GM18951 (cell line): ENCODE data around the gene SSR1.
"Not testable (repeated sequence)": the region's sequence is repeated elsewhere in the genome, so short reads cannot be mapped to it uniquely, and the experiment has no call there.

Experiments used
- POLR2A ChIP-seq: IDR thresholded peaks from 4 replicates; pipeline ENCODE4 v1.6.1; 2011; ENCODE audit warnings: mild to moderate bottlenecking; ENCODE audit not compliant: insufficient read length, insufficient read depth; ENCODE audit errors: extremely low read depth
- in situ Hi-C: fragments of 300-500 bp; cut with MboI; formaldehyde crosslinking; loops from one replicate; pipeline ENCODE4 v1.12.0; 2022; ENCODE audit warnings: low sequenced_read_pairs, mixed read lengths, inconsistent platforms; ENCODE audit not compliant: unreplicated experiment

SSR1 gene

DNA sequence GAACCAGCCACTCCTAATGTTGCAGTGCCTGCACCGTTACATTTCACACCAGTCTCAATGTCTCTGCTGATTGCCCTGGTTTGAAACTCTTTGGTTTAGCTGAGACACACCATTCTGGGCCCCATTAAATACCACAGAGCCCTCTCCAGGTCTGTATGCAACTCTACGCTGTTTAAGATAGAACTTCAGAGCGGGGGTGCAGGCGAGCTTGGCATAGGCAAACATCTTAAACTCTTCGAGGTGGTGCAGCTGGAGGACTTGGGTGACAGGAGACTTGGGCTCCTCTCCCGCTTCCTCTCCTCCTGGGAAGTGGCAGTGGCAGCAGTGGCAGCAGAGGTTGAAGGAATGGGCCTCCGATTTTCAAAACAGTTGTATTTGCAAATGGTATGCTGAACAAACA, 18.5 kb upstream of the SSR1 start:
- no peak for TF ChIP-seq POLR2A
- in situ Hi-C loops = no loop called here

DNA sequence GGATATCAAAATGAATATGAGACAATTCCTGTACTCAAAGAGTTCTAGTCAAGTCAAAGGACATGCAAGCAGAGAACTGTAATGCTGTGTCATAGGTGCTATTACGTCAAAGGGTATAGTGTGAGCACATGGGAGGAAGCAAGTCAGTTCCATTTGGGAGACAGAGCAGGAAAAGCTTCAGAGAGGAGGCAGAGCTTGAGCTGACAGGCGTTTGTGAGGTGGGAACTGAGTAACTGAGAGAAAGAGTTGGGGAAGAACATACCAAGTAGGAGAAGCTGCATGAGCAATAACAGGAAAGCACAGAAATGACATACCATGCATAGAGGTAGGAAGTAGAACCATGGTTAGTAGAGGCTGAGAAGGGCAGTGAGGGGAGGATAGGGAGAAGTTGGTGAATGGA, 15.2 kb upstream of the SSR1 start:
- in situ Hi-C loops = no loop called here
- TF ChIP-seq POLR2A = no peak

DNA sequence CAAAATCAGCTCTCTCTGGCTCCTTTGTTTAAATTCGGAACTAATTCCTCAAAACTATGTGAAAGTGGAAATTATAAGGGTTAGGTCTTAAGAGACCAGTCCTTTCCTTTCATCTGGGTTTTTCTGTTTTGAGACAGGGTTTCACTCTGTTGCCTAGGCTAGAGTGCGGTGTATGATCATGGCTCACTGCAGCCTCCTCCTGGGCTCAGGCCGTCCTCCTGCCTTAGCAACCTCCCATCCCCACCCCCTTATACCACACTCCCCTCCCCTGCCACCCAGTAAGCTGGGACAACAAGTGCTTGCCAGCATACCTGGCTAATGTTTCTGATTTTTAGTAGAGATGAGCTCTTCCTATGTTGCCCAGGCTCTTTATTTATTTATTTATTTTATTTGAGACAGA, 12.8 kb upstream of the SSR1 start:
- in situ Hi-C loops = no loop called here
- no peak for TF ChIP-seq POLR2A

DNA sequence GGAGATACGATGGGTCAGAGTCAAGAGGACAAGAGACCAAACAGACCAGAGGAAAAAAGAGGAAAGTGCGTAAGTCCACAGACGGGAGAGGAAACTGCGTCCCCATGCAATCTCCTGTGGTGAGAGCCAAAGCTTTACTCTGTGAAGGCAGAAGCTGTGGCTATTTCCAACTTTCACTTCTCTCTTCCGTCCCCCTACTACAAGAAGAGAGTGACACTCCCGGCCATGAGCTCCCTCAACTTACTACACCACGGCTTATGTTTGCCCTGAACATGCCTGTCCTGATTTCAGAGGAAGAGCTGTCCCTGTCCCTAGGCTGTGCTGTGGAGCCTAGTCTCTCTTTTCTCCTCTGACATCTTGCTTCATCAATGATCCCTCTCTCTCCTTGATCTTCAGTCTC, 11.5 kb upstream of the SSR1 start:
- in situ Hi-C loops = no loop called here
- no peak for TF ChIP-seq POLR2A

DNA sequence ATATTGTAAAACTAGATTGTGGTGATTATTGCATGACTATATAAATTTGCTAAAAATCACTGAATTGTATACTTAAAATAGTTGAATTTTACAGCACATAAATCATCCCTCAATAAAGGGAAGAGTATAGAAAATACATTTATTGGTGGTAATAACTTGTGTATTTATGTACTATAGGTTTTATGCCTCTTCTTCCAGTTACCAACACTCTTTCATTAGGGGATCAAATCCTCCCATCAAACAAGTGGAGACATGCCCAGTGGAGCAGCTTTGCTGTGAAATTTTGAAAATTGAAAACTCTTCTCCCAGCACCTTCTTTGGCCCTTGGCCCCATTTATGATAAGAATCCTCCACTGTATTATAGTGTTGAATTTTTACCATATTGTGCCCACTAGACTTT, 10.1 kb upstream of the SSR1 start:
- no peak for TF ChIP-seq POLR2A
- in situ Hi-C loops = no loop called here

DNA sequence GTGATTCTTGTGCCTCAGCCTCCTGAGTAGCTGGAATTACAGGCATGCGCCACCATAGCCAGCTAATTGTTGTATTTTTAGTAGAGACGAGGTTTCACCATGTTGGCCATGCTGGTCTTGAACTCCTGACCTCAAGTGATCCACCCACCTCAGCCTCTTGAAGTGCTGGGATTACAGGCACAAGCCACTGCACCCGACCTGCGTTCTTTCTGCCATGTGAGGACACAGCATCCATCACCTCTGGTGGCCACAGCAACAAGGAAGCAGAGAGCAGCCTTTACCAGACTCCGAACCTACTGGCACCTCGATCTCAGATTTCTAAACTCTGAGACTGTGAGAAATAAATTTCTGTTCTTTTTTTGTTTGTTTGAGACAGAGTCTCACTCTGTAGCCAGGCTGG, 8.9 kb upstream of the SSR1 start:
- in situ Hi-C loops = not testable (repeated sequence)

DNA sequence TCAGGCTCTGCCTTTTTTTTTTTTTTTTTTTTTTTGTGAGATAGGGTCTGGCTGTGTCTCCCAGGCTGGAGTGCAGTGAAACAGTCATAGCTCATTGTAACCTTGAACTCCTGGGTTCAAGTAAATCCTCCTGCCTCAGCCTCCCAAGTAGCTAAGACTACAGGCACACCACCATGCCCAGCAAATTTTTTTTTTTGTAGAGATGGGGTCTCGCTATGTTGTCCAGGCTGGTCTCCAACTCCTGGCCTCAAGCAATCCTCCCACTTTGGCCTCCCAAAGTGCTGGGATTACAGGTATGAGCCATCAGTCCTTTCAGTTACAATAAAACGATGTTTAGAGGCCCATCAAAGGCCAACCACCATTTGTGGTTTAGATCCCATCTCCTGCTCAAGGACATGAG, 6.4 kb upstream of the SSR1 start:
- in situ Hi-C loops = not testable (repeated sequence)

DNA sequence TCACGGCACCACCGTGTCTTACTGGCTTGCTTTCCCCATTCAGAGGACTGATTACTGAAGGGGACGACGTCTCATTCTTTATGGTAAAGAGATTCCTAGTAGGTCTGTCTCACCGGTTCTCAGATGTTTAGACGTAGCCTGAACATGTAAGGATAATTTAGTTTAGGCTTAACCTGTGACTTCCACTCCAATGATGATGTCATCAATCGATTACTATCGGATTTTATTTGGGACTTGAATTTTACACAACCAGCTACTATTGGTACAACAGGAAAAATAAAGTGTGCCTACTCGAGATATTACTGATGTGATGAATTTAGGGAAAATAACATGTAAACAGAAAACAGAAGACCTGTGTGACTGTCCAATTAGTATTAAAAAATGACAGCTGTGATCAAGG, 4.5 kb upstream of the SSR1 start:
- no peak for TF ChIP-seq POLR2A
- in situ Hi-C loops = no loop called here

DNA sequence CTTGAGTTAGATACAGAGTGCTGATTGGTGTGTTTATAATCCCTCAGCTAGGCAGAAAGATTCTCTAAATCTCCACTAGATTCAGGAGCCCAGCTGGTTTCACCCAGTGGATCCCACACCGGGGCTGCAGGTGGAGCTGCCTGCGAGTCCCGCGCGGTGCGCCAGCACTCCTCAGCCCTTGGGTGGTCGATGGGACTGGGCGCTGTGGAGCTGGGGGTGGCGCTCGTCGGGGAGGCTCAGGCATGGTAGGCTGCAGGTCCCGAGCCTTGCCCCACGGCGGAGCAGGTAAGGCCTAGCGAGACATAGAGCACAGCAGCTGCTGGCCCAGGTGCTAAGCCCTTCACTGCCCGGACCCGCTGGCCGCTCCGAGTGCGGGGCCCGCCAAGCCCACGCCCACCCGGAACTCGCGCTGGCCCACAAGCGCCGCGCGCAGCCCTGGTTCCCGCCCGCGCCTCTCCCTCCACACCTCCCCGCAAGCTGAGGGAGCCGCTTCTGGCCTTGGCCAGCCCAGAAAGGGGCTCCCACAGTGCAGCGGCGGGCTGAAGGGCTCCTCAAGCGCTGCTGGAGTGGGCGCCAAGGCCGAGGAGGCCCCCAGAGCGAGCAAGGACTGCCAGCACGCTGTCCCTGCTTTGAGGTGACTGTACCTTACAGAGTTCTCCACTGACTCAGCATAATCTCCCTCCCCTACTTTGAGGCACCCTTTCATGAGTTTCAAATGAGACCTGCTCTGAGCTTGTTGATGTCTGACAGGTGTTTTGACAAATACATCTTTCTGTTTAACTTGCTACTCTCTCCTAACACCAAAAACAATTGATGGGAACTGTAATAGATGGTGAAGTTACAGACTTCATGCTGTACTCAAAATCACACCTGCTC, 3.9 kb upstream of the SSR1 start:
- no peak for TF ChIP-seq POLR2A
- in situ Hi-C loops = no loop called here

DNA sequence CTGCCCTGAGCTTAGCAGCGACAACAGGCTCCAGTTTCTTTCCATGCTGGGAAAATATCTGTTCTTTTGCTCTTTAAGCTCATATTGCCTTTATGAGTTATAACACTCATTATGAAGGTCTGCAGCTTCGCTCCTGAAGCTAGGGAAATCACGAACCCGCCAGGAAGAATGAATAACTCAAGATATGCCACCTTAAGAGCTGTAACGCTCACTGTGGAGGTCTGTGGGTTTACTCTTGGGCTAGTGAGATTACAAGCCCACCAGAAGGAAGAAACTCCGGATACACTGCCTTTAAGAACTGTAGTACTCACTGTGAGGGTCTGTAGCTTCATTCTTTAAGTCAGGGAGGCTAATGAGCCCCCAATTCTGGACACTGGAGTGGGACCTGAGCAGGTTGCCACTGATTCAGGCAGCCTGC, 3.0 kb upstream of the SSR1 start:
- no peak for TF ChIP-seq POLR2A
- in situ Hi-C loops = no loop called here

DNA sequence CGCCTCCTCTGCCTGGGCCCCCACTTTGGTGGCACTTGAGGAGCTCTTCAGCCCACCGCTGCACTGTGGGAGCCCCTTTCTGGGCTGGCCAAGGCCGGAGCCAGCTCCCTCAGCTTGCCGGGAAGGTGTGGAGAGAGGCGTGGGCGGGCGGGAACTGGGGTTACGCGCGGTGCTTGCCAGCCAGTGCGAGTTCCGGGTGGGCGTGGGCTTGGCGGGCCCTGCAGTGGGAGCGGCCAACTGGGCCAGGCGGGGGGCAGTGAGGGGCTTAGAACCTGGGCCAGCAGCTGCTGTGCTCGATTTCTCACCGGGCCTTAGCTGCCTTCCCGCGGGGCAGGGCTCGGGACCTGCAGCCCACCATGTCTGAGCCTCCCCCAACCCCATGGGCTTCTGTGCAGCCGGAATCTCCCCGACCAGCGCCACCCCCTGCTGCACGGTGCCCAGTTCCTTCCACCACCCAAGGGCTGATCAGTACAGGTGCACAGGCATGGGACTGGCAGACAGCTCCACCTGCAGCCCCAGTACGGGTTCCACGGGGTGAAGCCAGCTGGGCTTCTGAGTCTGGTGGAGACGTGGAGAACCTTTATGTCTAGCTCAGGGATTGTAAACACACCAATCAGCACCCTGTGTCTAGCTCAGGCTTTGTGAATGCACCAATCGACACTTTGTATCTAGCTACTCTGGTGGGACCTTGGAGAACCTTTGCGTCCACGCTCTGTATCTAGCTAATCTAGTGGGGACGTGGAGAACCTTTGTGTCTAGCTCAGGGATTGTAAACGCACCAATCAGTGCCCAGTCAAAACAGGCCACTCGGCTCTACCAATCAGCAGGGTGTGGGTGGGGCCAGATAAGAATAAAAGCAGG, 2.3 kb upstream of the SSR1 start:
- in situ Hi-C loops = not testable (repeated sequence)

DNA sequence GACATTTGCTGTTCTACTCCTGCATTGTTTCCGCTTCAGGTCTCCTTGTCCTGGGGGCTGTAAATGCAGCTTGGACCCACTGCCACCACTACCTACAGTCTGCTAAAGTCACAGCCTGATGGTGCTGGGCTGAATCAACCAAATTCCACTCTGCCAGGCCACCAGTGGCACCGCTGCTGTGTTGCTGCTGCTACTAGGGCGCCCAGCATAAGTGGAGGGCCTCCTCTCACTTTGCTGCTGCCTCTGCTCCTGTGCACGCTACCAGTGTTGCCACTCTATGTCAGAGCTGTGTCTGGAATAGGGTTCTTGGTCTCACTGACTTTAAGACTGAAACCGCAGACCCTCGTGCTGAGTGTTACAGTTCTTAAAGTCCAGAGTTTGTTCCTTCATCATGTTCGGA, 1.4 kb upstream of the SSR1 start:
- in situ Hi-C loops = no loop called here
- no peak for TF ChIP-seq POLR2A

DNA sequence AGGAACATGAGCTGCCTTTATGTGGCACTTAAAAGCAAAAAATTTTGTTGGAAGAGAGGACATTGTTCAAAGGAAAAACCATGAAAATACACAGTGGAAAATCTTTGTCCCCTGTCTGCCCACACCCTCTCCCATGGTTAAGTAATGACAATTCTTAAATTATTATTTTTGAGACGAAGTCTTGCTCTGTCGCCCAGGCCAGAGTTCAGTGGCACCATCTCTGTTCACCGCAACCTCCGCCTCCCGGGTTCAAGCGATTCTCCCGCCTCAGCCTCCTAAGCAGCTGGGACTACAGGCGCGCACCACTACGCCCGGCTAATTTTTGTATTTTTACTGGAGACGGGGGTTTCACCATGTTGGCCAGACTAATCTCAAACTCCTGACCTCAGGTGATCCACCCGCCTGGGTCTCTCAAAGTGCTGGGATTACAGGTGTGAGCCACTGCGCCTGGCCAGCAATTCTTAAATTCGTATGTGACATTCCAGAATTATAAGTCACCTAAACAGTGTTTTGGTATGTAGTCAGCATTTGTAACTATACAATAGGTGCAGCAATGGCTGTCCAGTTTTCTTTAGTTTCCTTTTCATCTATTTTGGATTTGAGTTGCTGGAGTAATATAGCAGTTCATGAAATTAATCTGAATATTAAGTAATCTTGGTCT, 636 bp upstream of the SSR1 start:
- TF ChIP-seq POLR2A = no peak
- in situ Hi-C loops = no loop called here
